Measurements from ENCODE around the gene ASTN2.

DNA sequence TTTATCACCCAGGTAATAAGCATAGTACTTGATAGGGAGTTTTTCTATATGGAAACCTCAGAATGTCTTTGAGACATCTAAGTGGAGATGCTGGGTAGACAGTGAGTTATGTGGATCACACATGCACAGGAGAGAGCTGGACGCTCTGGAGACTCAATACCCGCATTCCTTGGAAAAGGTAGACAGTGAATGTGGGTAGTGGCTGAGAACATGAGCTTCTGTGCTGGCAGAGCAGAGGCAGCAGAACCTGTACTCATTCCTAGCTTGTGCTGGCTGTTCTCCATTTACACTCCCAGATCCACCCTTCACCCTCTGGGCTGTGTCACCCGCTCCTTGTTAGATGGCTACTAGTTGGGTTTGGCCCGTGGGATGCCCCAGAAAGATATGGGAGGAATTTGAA, 269.8 kb downstream of the ASTN2 start:
- TF ChIP-seq, protein P1, sequence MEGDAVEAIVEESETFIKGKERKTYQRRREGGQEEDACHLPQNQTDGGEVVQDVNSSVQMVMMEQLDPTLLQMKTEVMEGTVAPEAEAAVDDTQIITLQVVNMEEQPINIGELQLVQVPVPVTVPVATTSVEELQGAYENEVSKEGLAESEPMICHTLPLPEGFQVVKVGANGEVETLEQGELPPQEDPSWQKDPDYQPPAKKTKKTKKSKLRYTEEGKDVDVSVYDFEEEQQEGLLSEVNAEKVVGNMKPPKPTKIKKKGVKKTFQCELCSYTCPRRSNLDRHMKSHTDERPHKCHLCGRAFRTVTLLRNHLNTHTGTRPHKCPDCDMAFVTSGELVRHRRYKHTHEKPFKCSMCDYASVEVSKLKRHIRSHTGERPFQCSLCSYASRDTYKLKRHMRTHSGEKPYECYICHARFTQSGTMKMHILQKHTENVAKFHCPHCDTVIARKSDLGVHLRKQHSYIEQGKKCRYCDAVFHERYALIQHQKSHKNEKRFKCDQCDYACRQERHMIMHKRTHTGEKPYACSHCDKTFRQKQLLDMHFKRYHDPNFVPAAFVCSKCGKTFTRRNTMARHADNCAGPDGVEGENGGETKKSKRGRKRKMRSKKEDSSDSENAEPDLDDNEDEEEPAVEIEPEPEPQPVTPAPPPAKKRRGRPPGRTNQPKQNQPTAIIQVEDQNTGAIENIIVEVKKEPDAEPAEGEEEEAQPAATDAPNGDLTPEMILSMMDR (IDR thresholded peaks at IDR 0.05), result no peak
- no peak for TF ChIP-seq POLR2A (IDR thresholded peaks at IDR 0.05)

Measured in right lobe of liver (tissue), 4 donors.